MM.1S (cell line): ENCODE measurements around the gene GALC.

Experiments used
- DNase-seq: peaks from one replicate; pipeline ENCODE4 v3.0.0-alpha.2; 2015
- H2AFZ ChIP-seq: fragments of 300-600 bp; sonication (generic); 2 replicates; pipeline ENCODE4 v1.6.0; 2016; ENCODE audit warnings: antibody characterized with exemption, low read length
- H3F3A ChIP-seq: fragments of 300-600 bp; sonication (generic); 2 replicates; pipeline ENCODE4 v1.6.1; 2016; ENCODE audit warnings: mild to moderate bottlenecking, antibody characterized with exemption, low read length, moderate library complexity, mixed read lengths; ENCODE audit not compliant: insufficient read depth
- H3K27ac ChIP-seq: fragments of 300-600 bp; sonication (generic); 2 replicates; pipeline ENCODE4 v1.5.1; 2016; ENCODE audit warnings: mild to moderate bottlenecking, low read length
- H3K27me3 ChIP-seq: fragments of 300-600 bp; sonication (generic); replicated peaks from 2 replicates; pipeline ENCODE4 v1.6.0; 2016; ENCODE audit warnings: low read length; ENCODE audit not compliant: insufficient read depth
- H3K36me3 ChIP-seq: fragments of 300-600 bp; sonication (generic); replicated peaks from 2 replicates; pipeline ENCODE4 v1.6.1; 2016; ENCODE audit warnings: mild to moderate bottlenecking, low read length, mixed read lengths; ENCODE audit not compliant: insufficient read depth
- H3K4me1 ChIP-seq: fragments of 300-600 bp; sonication (generic); 2 replicates; pipeline ENCODE4 v1.6.1; 2016; ENCODE audit warnings: low read length, mixed read lengths
- H3K4me2 ChIP-seq: fragments of 300-600 bp; sonication (generic); 2 replicates; pipeline ENCODE4 v1.6.0; 2016; ENCODE audit warnings: low read depth, low read length
- H3K4me3 ChIP-seq: fragments of 300-600 bp; sonication (generic); 2 replicates; pipeline ENCODE4 v1.5.1; 2016; ENCODE audit warnings: low read length, mixed read lengths
- H3K79me2 ChIP-seq: fragments of 300-600 bp; sonication (generic); 2 replicates; pipeline ENCODE4 v1.6.1; 2016; ENCODE audit warnings: mixed run types, low read length, mixed read lengths
- H3K9ac ChIP-seq: fragments of 300-600 bp; sonication (generic); 2 replicates; pipeline ENCODE4 v1.6.1; 2016; ENCODE audit warnings: low read length, mixed read lengths
- H3K9me2 ChIP-seq: fragments of 300-600 bp; sonication (generic); replicated peaks from 2 replicates; pipeline ENCODE4 v1.6.1; 2016; ENCODE audit warnings: mild to moderate bottlenecking, low read length, mixed read lengths; ENCODE audit not compliant: insufficient read depth
- H3K9me3 ChIP-seq: fragments of 300-600 bp; sonication (generic); replicated peaks from 2 replicates; pipeline ENCODE4 v1.6.1; 2016; ENCODE audit warnings: mild to moderate bottlenecking, low read length, mixed read lengths; ENCODE audit not compliant: insufficient read depth
- H4K20me1 ChIP-seq: fragments of 300-600 bp; sonication (generic); 2 replicates; pipeline ENCODE4 v1.6.1; 2016; ENCODE audit warnings: mild to moderate bottlenecking, low read length, moderate library complexity, mixed read lengths; ENCODE audit not compliant: insufficient read depth
- EZH2 ChIP-seq: fragments of 300-600 bp; sonication (generic); optimal IDR thresholded peaks from 2 replicates; pipeline ENCODE3; 2017; ENCODE audit warnings: low read depth, mild to moderate bottlenecking, antibody characterized with exemption, low read length, mixed read lengths
- EZH2phosphoT487 ChIP-seq: fragments of 300-600 bp; sonication (generic); IDR thresholded peaks from 2 replicates; pipeline ENCODE4 v1.6.1; 2018; ENCODE audit warnings: antibody characterized with exemption, low read length
- TF ChIP-seq, protein P1 (sequence below): fragments of 300-600 bp; sonication (generic); IDR thresholded peaks from 2 replicates; pipeline ENCODE4 v1.5.1; 2016; ENCODE audit warnings: antibody characterized with exemption, low read length, mixed read lengths

GALC gene

DNA sequence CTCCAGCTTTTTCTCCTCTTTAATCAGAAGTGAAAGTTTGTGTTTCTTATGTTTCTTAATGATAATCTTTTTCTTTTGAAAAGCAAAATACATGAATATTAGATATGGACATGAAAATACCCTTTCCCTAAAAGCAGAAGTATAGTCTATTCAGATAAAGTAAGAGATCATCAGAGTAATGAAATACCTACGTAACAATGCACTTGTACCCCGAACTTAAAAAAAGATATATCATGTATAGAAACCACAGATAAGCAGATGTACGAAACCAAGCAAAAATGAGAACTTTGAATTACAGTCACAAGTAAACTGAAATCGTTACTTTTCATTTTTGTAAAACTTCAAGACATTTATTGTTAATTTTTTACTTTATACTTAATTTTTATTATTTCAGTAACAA lies 10.4 kb upstream of the GALC start:
- Histone ChIP-seq H3K4me2 (no peak overlapping the region), H3K9me2 (no peaks in the 10 kb centered on the region), H3K4me3 (no peak overlapping the region), H3K36me3 (no peaks in the 10 kb centered on the region), H3K27ac (no peak overlapping the region), H3K4me1 (no peaks in the 10 kb centered on the region), H3K79me2 (no peaks in the 10 kb centered on the region), H3F3A (no peaks in the 10 kb centered on the region), H2AFZ (no peak overlapping the region), H4K20me1 (no peaks in the 10 kb centered on the region), H3K9ac (no peak overlapping the region), H3K27me3 (no peaks in the 10 kb centered on the region), H3K9me3 (no peaks in the 10 kb centered on the region)
- TF ChIP-seq EZH2phosphoT487 (no peak), EZH2 (no peak)
- TF ChIP-seq, protein P1, sequence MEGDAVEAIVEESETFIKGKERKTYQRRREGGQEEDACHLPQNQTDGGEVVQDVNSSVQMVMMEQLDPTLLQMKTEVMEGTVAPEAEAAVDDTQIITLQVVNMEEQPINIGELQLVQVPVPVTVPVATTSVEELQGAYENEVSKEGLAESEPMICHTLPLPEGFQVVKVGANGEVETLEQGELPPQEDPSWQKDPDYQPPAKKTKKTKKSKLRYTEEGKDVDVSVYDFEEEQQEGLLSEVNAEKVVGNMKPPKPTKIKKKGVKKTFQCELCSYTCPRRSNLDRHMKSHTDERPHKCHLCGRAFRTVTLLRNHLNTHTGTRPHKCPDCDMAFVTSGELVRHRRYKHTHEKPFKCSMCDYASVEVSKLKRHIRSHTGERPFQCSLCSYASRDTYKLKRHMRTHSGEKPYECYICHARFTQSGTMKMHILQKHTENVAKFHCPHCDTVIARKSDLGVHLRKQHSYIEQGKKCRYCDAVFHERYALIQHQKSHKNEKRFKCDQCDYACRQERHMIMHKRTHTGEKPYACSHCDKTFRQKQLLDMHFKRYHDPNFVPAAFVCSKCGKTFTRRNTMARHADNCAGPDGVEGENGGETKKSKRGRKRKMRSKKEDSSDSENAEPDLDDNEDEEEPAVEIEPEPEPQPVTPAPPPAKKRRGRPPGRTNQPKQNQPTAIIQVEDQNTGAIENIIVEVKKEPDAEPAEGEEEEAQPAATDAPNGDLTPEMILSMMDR: no peak
- DNase-seq: no peak

DNA sequence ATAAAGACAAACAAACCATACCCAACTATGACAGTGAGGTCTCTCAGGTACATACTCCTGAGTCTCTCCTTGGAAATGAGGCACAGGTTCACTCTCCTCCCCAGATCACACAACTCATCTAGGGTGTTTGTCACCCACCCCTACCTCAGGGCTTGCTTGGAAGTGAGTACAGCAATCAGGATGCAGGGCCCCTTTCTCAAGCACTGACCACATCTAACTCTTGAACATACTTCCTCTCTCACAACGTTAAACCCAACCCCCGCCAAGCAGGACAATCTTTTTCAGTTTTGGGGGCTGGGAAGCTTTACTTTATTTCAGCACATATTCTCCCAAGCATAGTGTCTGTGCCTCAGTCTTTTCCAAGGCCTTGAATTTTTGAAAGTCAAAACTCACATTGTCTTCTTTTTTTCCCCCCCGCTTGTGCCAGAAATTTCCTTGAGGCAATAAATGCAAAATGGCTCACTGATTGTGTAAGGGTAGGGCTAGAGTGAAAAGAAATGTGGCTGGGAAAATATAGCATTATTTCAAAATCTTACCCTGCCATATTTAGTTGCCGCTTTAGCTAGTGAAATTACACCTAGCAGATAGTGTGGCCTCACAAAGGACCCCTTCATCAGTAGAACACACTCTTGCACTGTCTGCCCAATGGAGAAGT lies 9.6 kb upstream of the GALC start:
- Histone ChIP-seq H2AFZ (no peak overlapping the region), H3K4me2 (no peak overlapping the region), H3K79me2 (no peaks in the 10 kb centered on the region), H3K9ac (no peak overlapping the region), H4K20me1 (no peaks in the 10 kb centered on the region), H3K4me1 (no peaks in the 10 kb centered on the region), H3K27me3 (no peaks in the 10 kb centered on the region), H3K27ac (no peak overlapping the region), H3K36me3 (no peaks in the 10 kb centered on the region), H3F3A (no peaks in the 10 kb centered on the region), H3K9me2 (no peaks in the 10 kb centered on the region), H3K4me3 (no peak overlapping the region), H3K9me3 (no peaks in the 10 kb centered on the region)
- TF ChIP-seq EZH2: no peak
- no peak for TF ChIP-seq EZH2phosphoT487
- TF ChIP-seq, protein P1: no peak
- no peak for DNase-seq

DNA sequence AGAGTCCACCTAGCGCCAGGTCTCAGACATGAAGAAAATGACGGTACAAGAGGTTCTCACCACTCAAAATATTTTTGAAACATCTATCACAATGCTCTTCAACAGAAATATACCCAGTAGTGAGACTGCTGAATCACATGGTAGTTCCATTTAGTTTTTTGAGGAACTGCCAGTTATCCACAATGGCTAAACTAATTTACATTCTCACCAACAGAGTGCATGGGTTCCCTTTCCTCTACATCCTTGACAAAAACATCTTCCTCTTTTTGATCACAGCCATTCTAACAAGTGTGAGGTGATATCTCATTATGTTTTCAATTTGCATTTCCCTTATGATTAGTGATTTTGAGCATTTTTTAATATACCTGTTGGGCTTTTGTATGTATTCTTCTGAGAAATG lies 6.3 kb upstream of the GALC start:
- no peak for DNase-seq
- TF ChIP-seq EZH2 (no peak), EZH2phosphoT487 (no peak)
- TF ChIP-seq, protein P1: no peak

More for the DNA sequence above, 6.3 kb upstream of the GALC start:
- no peaks in the 10 kb centered on the region for H3K79me2 ChIP-seq
- no peaks in the 10 kb centered on the region for H3K27me3 ChIP-seq
- H3K4me3 ChIP-seq: no peak overlapping the region
- no peak overlapping the region for H2AFZ ChIP-seq
- H3K9me2 ChIP-seq: no peaks in the 10 kb centered on the region
- no peaks in the 10 kb centered on the region for H3K9me3 ChIP-seq
- H3K9ac ChIP-seq: no peak overlapping the region
- H3K4me2 ChIP-seq: no peak overlapping the region
- no peaks in the 10 kb centered on the region for H3K4me1 ChIP-seq
- no peak overlapping the region for H3K27ac ChIP-seq
- H3F3A ChIP-seq: no peaks in the 10 kb centered on the region
- no peaks in the 10 kb centered on the region for H4K20me1 ChIP-seq
- H3K36me3 ChIP-seq: no peaks in the 10 kb centered on the region
